GM12892 (cell line): ENCODE results near the gene ZNF497.
A peak's percentile ranks its signal among the peaks of the same experiment; 100 is the strongest.

ENCODE experiments used
- DNase-seq: peaks from one replicate; pipeline ENCODE4 v3.0.0; 2011; ENCODE audit not compliant: insufficient read length
- FAIRE-seq: peaks from 2 replicates; lab custom pipeline; 2011; peaks lifted over from hg19 to GRCh38; lab: Jason Lieb, UNC
- POLR2A ChIP-seq: IDR thresholded peaks from 2 replicates; pipeline ENCODE4 v1.6.1; 2011; ENCODE audit warnings: low read depth, low read length, control low read depth
- POLR2AphosphoS5 ChIP-seq: IDR thresholded peaks from 2 replicates; pipeline ENCODE4 v1.6.1; 2011; ENCODE audit warnings: low read depth, low read length, control low read depth
- TAF1 ChIP-seq: IDR thresholded peaks from 2 replicates; pipeline ENCODE4 v1.6.1; 2011; ENCODE audit warnings: low read depth, mild to moderate bottlenecking, control low read depth, low read length, borderline replicate concordance

The ZNF497 gene

DNA sequence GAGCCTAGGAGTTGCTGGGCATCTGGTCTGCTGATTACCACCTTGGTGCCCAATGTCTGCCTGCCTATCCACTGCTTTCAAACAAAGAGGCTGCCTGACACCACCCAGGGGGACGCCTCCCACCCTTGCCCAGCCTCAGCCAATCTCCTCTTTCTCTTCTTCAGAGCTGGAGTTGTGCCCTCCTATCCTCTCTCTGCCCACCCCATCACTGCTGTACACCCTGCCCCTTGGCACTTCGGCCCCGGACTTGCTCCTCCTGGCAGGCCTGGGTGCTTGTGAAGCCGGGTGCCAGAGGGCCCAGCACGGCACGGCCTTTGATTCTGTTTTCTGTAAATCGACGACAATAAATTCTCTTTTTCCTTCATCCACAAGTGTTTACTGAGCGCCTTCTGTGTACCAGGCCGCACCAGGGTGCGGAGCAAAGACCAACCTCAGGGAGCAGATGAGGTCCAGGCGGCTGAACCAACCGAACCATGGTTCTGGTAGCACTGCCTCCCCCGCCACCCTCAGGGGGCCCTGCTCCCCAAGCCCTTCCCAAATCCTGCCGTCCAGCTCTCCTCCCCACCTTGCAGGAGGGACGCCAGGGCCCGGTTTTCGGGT lies 37.9 kb upstream of the ZNF497 start:
- FAIRE-seq (no peak), DNase-seq (no peak)
- TF ChIP-seq TAF1: no peak

DNA sequence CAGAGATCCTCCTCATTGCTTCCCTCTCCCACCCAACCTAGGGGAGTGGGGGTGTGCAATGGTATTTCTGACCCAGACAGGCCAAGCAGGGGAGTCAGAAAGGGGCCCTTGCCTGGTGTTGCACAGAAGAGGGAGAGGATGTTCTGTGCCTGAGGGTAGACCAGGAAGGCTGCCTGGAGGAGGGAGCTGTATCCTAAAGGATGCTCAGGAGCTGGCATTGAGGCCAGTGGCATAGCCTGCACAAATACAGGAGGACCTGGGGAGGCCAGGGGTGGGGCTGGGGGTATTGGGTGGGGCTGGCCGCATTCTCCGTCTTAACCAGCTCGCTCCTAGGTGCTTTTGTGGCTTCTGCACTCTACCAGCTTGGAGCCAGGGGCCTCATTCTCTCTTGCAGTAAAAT lies 37.4 kb upstream of the ZNF497 start:
- no peak for FAIRE-seq
- DNase-seq: no peak
- TF ChIP-seq POLR2A (no peak), POLR2AphosphoS5 (no peak), TAF1 (no peak)

- no peak for FAIRE-seq
- DNase-seq: no peak
- no peak for TF ChIP-seq TAF1
- no peak for TF ChIP-seq POLR2AphosphoS5
- TF ChIP-seq POLR2A: no peak
These were observed 36.0 kb upstream of the ZNF497 start for GRCh38 chr19:58398545-58398944.

GRCh38 chr19:58398087-58398486 lies 35.5 kb upstream of the ZNF497 start:
- TF ChIP-seq POLR2AphosphoS5: no peak
- no peak for TF ChIP-seq POLR2A
- no peak for TF ChIP-seq TAF1
- FAIRE-seq (no peak), DNase-seq (no peak)

DNA sequence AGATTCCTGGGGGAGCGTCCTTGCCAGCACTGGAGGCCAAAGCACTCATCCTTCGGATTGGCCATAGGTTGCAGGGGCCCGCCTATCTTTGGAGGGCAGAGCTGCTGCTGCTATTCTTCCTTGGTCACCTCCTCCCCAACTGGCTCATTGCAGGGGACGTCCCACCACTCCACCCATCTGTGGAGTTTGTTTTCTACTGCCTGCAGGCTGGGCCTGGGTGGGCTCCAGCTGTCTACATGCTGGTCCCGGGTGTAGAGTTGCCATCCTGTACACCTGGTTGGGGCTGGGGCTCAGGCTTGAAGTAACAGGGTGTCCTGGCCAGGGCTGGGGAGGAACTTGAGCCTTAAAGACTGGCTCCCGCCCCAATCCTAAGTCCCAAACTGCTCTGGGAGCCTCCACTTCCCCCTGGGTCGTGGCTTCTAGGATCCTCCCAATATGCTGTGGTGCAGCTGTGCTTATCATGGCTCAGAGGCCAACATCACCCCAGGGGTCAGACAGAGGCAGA lies 35.0 kb upstream of the ZNF497 start:
- DNase-seq (no peak), FAIRE-seq (no peak)
- no peak for TF ChIP-seq POLR2AphosphoS5
- no peak for TF ChIP-seq TAF1
- TF ChIP-seq POLR2A: no peak

- FAIRE-seq (no peak), DNase-seq (no peak)
- no peak for TF ChIP-seq POLR2AphosphoS5
- TF ChIP-seq TAF1: no peak
- no peak for TF ChIP-seq POLR2A
These were observed 34.4 kb upstream of the ZNF497 start for GRCh38 chr19:58396691-58397532.

- no peak for FAIRE-seq
- DNase-seq: no peak
- TF ChIP-seq POLR2AphosphoS5 (no peak; the same call in 1 of the 2 replicates), TAF1 (no peak), POLR2A (no peak)
These were observed 33.6 kb upstream of the ZNF497 start for GRCh38 chr19:58395979-58396627.

DNA sequence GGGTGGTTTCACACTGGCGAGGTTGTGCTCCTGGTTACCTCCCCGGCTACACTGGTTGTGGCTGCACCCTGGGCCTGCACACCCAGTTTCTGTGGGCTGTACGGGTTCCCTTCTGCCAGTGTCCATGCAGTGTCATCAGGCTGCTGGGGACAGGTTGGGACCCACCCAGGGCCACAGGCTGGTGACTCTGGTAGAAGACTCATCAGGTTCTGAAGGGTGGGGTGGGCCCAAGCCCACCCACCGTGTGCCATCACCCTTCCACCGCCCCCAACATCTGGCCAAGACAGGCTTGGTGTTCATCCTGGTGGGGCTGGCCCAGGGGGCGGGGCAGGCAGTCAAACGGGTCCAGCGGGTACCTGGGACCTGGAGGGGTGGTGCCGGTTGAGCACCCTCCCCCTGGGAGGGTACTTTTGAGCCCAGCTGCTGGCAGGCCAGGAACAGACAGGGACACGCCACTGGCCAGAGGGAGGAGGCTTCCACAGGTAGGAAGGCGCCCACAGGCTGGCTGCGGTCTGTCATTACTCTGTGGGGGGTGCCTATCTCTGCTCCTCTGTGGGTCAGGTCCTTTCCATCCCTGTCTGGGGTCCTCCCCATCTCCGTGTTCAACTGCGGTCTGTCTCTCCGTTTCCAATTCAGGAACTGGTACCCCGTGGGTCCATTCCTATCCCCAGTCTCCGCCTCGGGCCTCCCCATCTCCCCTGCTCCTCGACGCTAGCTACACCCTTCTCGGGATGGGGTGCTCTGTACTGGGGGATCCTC lies 32.8 kb upstream of the ZNF497 start, which contains the start of gene RNF225:
Gene RNF225, plus strand, starts transcription at position 437 of the 759 bp plus-strand sequence. CDS start 434 bp downstream, outside the sequence.
- TF ChIP-seq POLR2A: peak; percentile 77
- peak; percentile 82 for TF ChIP-seq POLR2AphosphoS5
- TF ChIP-seq TAF1: no peak
- DNase-seq (no peak), FAIRE-seq (no peak)

- DNase-seq (no peak), FAIRE-seq (no peak)
- TF ChIP-seq TAF1 (no peak), POLR2A (no peak), POLR2AphosphoS5 (no peak; the same call in 1 of the 2 replicates)
These were observed 32.3 kb upstream of the ZNF497 start for GRCh38 chr19:58394821-58395219.

DNA sequence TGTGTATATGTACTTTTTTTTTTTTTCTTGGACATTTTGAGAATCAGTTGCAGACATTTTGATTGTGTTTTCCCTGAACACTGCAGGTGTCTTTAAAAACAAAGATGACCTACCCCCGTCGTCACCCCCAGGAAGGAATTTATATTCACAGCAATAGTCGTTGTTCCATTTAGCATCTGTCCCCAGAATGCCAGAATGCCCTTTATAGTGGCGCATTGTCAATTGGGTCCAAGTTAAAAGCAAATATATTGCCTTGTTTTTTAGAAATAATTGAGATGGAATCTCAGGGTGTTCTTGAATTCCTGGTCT lies 31.1 kb upstream of the ZNF497 start:
- FAIRE-seq (no peak), DNase-seq (no peak)
- TF ChIP-seq TAF1 (no peak), POLR2AphosphoS5 (no peak), POLR2A (no peak)

GRCh38 chr19:58392945-58393724 lies 30.6 kb upstream of the ZNF497 start:
- DNase-seq: no peak
- FAIRE-seq: no peak
- peak; percentile 60; the same call in 1 of the 2 replicates for TF ChIP-seq POLR2A
- no peak for TF ChIP-seq TAF1
- peak; percentile 78; the same call in 1 of the 2 replicates for TF ChIP-seq POLR2AphosphoS5
